Liver (tissue), 9 donors: ENCODE results near the gene MOV10L1. TPM values are rescaled to one million over a fixed set of nuclear protein-coding genes. Genes with fewer than 3 reads are reported as not detected.
"Not testable (repeated sequence)": the region's sequence is repeated elsewhere in the genome, so short reads cannot be mapped to it uniquely, and the experiment has no call there.

ENCODE experiments used
- DNase-seq: peaks from one replicate; pipeline ENCODE4 v3.0.0-alpha.2; 2017; ENCODE audit warnings: low spot score
- H3K27ac ChIP-seq, 2 donors: one replicate each; pipeline ENCODE4 v1.7.0; 2013; ENCODE audit warnings: inconsistent platforms in 2 of 2, low read length in 2 of 2, control low read depth in 1 of 2, low read depth in 1 of 2, mild to moderate bottlenecking in 1 of 2
- H3K27me3 ChIP-seq, 4 donors: one replicate each; pipeline versions ENCODE4 v1.6.1 to v1.7.0; 2013; ENCODE audit warnings: low read length in 3 of 4, inconsistent platforms in 1 of 4, mild to moderate bottlenecking in 1 of 4, moderate library complexity in 1 of 4; ENCODE audit not compliant: control insufficient read depth in 4 of 4, insufficient read depth in 4 of 4
- H3K36me3 ChIP-seq, 4 donors: one replicate each; pipeline versions ENCODE4 v1.6.1 to v1.7.0; 2013; ENCODE audit warnings: low read length in 3 of 4, mild to moderate bottlenecking in 3 of 4, low read depth in 1 of 4, moderate library complexity in 1 of 4; ENCODE audit not compliant: control insufficient read depth in 4 of 4, insufficient read depth in 3 of 4
- H3K4me1 ChIP-seq, 4 donors: one replicate each; pipeline versions ENCODE4 v1.6.1 to v1.7.0; 2013; ENCODE audit warnings: low read length in 3 of 4, mild to moderate bottlenecking in 3 of 4, moderate library complexity in 1 of 4; ENCODE audit not compliant: control insufficient read depth in 4 of 4, insufficient read depth in 4 of 4
- H3K4me3 ChIP-seq, 3 donors: one replicate each; pipeline versions ENCODE4 v1.6.1 to v1.7.0; 2013; ENCODE audit warnings: low read length in 3 of 3, control low read depth in 1 of 3, low read depth in 1 of 3, mild to moderate bottlenecking in 1 of 3
- H3K9ac ChIP-seq, 2 donors: one replicate each; pipeline ENCODE4 v1.7.0; 2013; ENCODE audit warnings: low read length in 2 of 2, mild to moderate bottlenecking in 2 of 2, moderate library complexity in 2 of 2, control low read depth in 1 of 2, low read depth in 1 of 2
- H3K9me3 ChIP-seq, 4 donors: one replicate each; pipeline versions ENCODE4 v1.6.1 to v1.7.0; 2013; ENCODE audit warnings: low read length in 3 of 4; ENCODE audit not compliant: control insufficient read depth in 4 of 4
- ATF3 ChIP-seq: IDR thresholded peaks from 2 replicates; pipeline ENCODE4 v1.6.1; 2016; ENCODE audit warnings: antibody characterized with exemption
- CTCF ChIP-seq: fragments of 150-350 bp; IDR thresholded peaks from 2 replicates; pipeline ENCODE4 v1.5.1; 2017; ENCODE audit warnings: improper control_type of control experiment, low read depth, low read length; ENCODE audit not compliant: missing input control
- EGR1 ChIP-seq, 2 donors: IDR thresholded peaks; 2 replicates each; pipeline ENCODE4 v1.6.1; 2016 to 2018; ENCODE audit warnings: antibody characterized with exemption in 2 of 2, low read depth in 2 of 2
- FOXA2 ChIP-seq: IDR thresholded peaks from 2 replicates; pipeline ENCODE4 v1.6.1; 2016; ENCODE audit warnings: antibody characterized with exemption
- GABPA ChIP-seq, 2 donors: IDR thresholded peaks in 1 of 2; conservative IDR thresholded peaks in 1 of 2; 2 replicates each; pipeline ENCODE4 v1.6.1; 2016; ENCODE audit warnings: antibody characterized with exemption in 2 of 2, mild to moderate bottlenecking in 1 of 2, moderate library complexity in 1 of 2
- JUND ChIP-seq, 2 donors: IDR thresholded peaks; 2 replicates each; pipeline ENCODE4 v1.6.1; 2016; ENCODE audit warnings: antibody characterized with exemption in 2 of 2
- MAX ChIP-seq: IDR thresholded peaks from 2 replicates; pipeline ENCODE4 v1.6.1; 2016; ENCODE audit warnings: antibody characterized with exemption
- NR2F2 ChIP-seq: IDR thresholded peaks from 2 replicates; pipeline ENCODE4 v1.6.1; 2016; ENCODE audit warnings: antibody characterized with exemption
- REST ChIP-seq: IDR thresholded peaks from 2 replicates; pipeline ENCODE4 v1.6.1; 2016; ENCODE audit warnings: antibody characterized with exemption, mild to moderate bottlenecking
- TAF1 ChIP-seq: conservative IDR thresholded peaks from 2 replicates; pipeline ENCODE4 v1.6.1; 2016; ENCODE audit warnings: antibody characterized with exemption, mild to moderate bottlenecking
- YY1 ChIP-seq: IDR thresholded peaks from 2 replicates; pipeline ENCODE4 v1.6.1; 2016; ENCODE audit warnings: antibody characterized with exemption, mild to moderate bottlenecking
- ZBTB33 ChIP-seq: IDR thresholded peaks from 2 replicates; pipeline ENCODE4 v1.6.1; 2016; ENCODE audit warnings: antibody characterized with exemption
- WGBS: extraction: QIAGEN DNeasy Blood & Tissue Kit; methylation state at CpG from one replicate; pipeline ENCODE4 v1.1.7; 2013; 5-methylcytosine and 5-hydroxymethylcytosine counted together
- polyA plus RNA-seq, 2 donors: library from polyadenylated mRNA; stranded (reverse) in 1 of 2; unstranded in 1 of 2; fragments of 200-250 nt in 1 of 2; fragments of >200 nt in 1 of 2; fragmentation: Nextera tagmentation in 1 of 2; extraction: Ambion mirVana in 1 of 2; gene quantifications; one replicate each; pipeline versions ENCODE4 v1.2.1 to v1.2.3, GENCODE V29; 2013 to 2015
- total RNA-seq, 2 donors: library from RNA; depleted of rRNA; stranded (reverse); fragments of >200 nt; gene quantifications; one replicate each; pipeline ENCODE4 v1.2.3, GENCODE V29; 2014
- donor health status: healthy.
- donor health status: healthy.
- donor health status: healthy.
- donor health status: healthy.
- donor health status: healthy.

The MOV10L1 gene
- total and polyA plus RNA-seq, 4 donors, result 0.07 to 0.47 (median 0.17) TPM

- no peak for DNase-seq
- no peaks in the 10 kb centered on the region for H3K36me3 ChIP-seq
- H3K9me3 ChIP-seq, result no peaks in the 10 kb centered on the region
- H3K9ac ChIP-seq, result no peak overlapping the region
- 64% methylated on average over 5 of the region's 5 CpGs for WGBS
- peaks cover 0 to 2% (median 0%) of the 10 kb centered on the region in 4 donors for H3K27me3 ChIP-seq
- H3K27ac ChIP-seq, result no peak overlapping the region
- no peaks in the 10 kb centered on the region for H3K4me1 ChIP-seq
- TF ChIP-seq YY1, result no peak
- TF ChIP-seq NR2F2, result no peak
- no peak for TF ChIP-seq TAF1
- no peak for TF ChIP-seq JUND (IDR thresholded peaks at IDR 0.05)
- no peak for TF ChIP-seq ZBTB33
- no peak for TF ChIP-seq ATF3
- TF ChIP-seq FOXA2, result no peak
- TF ChIP-seq GABPA (IDR thresholded peaks at IDR 0.05 in 1 of 2, conservative IDR thresholded peaks at IDR 0.05 in 1 of 2), result no peak
- no peak for TF ChIP-seq CTCF
- no peak for TF ChIP-seq REST
- no peak for TF ChIP-seq EGR1 (IDR thresholded peaks at IDR 0.05; ENCODE audit: low read depth in 2 of 2)
- TF ChIP-seq MAX, result no peak
- no peak overlapping the region for H3K4me3 ChIP-seq
Observed at GRCh38 chr22:50086526-50086925, 3.3 kb upstream of the MOV10L1 start.

GRCh38 chr22:50086975-50087374, 2.8 kb upstream of the MOV10L1 start:
- not testable (repeated sequence) for H3K4me1 ChIP-seq, H3K9ac ChIP-seq, H3K4me3 ChIP-seq, H3K9me3 ChIP-seq, H3K36me3 ChIP-seq, H3K27ac ChIP-seq, H3K27me3 ChIP-seq, DNase-seq
- WGBS, result 98% methylated on average over 4 of the region's 4 CpGs
